Measurements from ENCODE around the gene ADI1. TPM values are rescaled to one million over a fixed set of nuclear protein-coding genes. Genes with fewer than 3 reads are reported as not detected.

Gene ADI1
- total and polyA plus RNA-seq, 2 of the 4 experiments (the other 2 are of a cell fraction) = 43.2 to 46.0 TPM

DNA sequence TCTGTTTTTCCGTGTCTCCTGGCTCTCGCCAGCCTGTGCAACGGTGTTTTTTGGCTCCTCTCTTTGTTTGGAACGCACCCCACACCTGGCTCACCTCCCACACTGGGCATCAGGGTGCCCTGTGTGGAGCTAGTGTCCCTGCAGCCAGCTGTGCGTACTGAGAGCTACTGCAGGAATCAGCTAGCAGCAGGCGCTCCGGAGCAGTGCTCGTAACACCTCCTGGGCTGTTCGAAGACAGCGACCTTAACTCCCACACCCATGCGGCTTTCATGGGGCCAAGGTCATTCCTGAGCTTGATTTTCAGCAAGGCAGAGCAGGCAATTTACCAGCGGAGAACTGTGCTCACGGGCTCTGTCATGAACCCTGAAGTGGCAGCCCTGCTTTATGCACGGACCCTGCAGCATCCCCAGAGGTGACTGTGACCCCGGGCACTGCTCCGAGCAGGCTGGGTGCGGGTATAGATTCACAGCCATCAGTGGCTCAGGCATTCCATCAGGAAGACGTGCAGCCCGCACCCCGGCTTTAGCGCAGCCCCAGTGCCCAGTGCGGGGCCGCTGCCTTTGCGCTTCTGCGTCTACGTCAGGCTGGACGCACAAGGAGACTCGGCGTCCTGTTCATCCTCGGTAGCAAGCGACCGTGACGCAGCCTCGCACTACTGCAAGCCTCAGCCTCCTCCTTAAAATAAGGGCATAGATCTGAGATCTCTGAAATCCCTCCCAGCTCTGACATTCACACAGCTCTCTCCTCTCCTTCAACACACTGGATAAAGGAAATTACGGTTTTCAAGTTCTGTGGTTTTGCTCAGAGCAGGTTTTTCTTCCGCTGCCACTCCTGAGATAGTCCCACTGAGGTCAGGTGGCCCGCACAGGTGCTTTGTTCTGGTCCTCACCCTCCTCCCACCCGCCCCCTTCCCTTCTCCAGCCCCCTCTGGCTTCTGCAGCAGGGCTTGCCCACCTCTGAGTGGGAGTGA, 58.2 kb downstream of the ADI1 start:
- ATAC-seq (ENCODE audit: low read depth) = no peak
- H3K23ac ChIP-seq (ENCODE audit: low read depth, low read length) = no peak overlapping the region
- no peak overlapping the region for H3K56ac ChIP-seq (ENCODE audit: extremely low read depth, insufficient read depth, low read length)
- no peak overlapping the region for H3K4me2 ChIP-seq (ENCODE audit: low read depth, low read length)
- 91% methylated on average over 21 of the region's 38 CpGs; no CpG with 5 or more reads in 1 of the 2 experiments for WGBS, 2 experiments (ENCODE audit: extremely low coverage in 2 of 2, insufficient read length in 1 of 2)
- dilution Hi-C loops (cut with HindIII; ENCODE audit: low sequenced_read_pairs, unreplicated experiment) (no loop called here), in situ Hi-C loops (cut with MboI; ENCODE audit: low sequenced_read_pairs) (no loop called here), intact Hi-C loops (cut with micrococcal nuclease) (no loop called here)
- no peak overlapping the region for H4K5ac ChIP-seq (ENCODE audit: low read depth, low read length)
- no peak overlapping the region for H2AK9ac ChIP-seq (replicated peaks; ENCODE audit: low read depth, low read length, poor library complexity)
- POLR2A ChIA-PET (ENCODE audit: unreplicated experiment) = no interaction called here
- CTCF ChIA-PET = interaction anchor here (1.8 kb wide), 1 partner anchor 9 kb away, joined by 14 read pairs; no protein-coding TSS in a partner anchor
- peaks cover 7% of the 10 kb centered on the region for H3K4me1 ChIP-seq (ENCODE audit: control insufficient read depth, insufficient read depth, low read length)
- no peak overlapping the region for H2BK120ac ChIP-seq (ENCODE audit: low read depth, low read length)
- H3K36me3 ChIP-seq (ENCODE audit: control insufficient read depth, insufficient read depth, low read length) = peaks cover 26% of the 10 kb centered on the region
- H4K91ac ChIP-seq (ENCODE audit: insufficient read depth, low read depth, low read length) = no peak overlapping the region
- no TSS peak for BruUV-seq (replicated peaks)
- no peaks in the 10 kb centered on the region for H3K27me3 ChIP-seq (ENCODE audit: control insufficient read depth, insufficient read depth, low read length)
- peaks cover 1% of the 10 kb centered on the region; the same call in 1 of the 2 replicates for H3K9me1 ChIP-seq (ENCODE audit: insufficient read depth, low read length)
- no peak overlapping the region for H2BK5ac ChIP-seq (ENCODE audit: low read depth, low read length, poor library complexity, severe bottlenecking)
- H3K27ac ChIP-seq (ENCODE audit: insufficient read depth, low read length) = no peak overlapping the region
- no peak overlapping the region for H3K4ac ChIP-seq (ENCODE audit: low read depth, low read length)
- no peaks in the 10 kb centered on the region for H3K9me3 ChIP-seq (ENCODE audit: control insufficient read depth, insufficient read depth, low read length)
- H2AFZ ChIP-seq (replicated peaks; ENCODE audit: low read length, poor library complexity) = no peak overlapping the region
- no peak overlapping the region for H2BK15ac ChIP-seq (ENCODE audit: low read depth, low read length)
- no peak overlapping the region for H3K14ac ChIP-seq (replicated peaks; ENCODE audit: low read depth, low read length)
- no peak overlapping the region for H3K4me3 ChIP-seq (ENCODE audit: insufficient read depth, low read depth, low read length)
- no peak overlapping the region for H3K9ac ChIP-seq (ENCODE audit: low read depth, low read length)
- H2AK5ac ChIP-seq (ENCODE audit: low read depth, low read length) = no peak overlapping the region
- H4K20me1 ChIP-seq (ENCODE audit: insufficient read depth, low read length) = no peaks in the 10 kb centered on the region
- no peak overlapping the region for H3K18ac ChIP-seq (ENCODE audit: low read depth, low read length)
- H3K79me1 ChIP-seq (ENCODE audit: low read depth in 1 of 2, low read length in 2 of 2) = peaks cover 0 to 5% of the 10 kb centered on the region in 2 experiments; a peak in 2 of 4 replicates
- no peak overlapping the region for H2BK20ac ChIP-seq (ENCODE audit: low read depth, low read length)
- H4K8ac ChIP-seq (ENCODE audit: low read depth in 2 of 2, low read length in 2 of 2) = no peak overlapping the region
- TF ChIP-seq RFX5 (IDR thresholded peaks at IDR 0.05; ENCODE audit: low read depth, low read length) = no peak
- no peak for TF ChIP-seq BHLHE40 (IDR thresholded peaks at IDR 0.05; ENCODE audit: low read depth, low read length)
- TF ChIP-seq FOS (IDR thresholded peaks at IDR 0.05; ENCODE audit: low read depth, low read length) = no peak
- TF ChIP-seq NFE2L2 (IDR thresholded peaks at IDR 0.05; ENCODE audit: low read depth, low read length) = no peak
- no peak for TF ChIP-seq CHD1 (IDR thresholded peaks at IDR 0.05; ENCODE audit: low read depth, low read length)
- TF ChIP-seq, protein P1, sequence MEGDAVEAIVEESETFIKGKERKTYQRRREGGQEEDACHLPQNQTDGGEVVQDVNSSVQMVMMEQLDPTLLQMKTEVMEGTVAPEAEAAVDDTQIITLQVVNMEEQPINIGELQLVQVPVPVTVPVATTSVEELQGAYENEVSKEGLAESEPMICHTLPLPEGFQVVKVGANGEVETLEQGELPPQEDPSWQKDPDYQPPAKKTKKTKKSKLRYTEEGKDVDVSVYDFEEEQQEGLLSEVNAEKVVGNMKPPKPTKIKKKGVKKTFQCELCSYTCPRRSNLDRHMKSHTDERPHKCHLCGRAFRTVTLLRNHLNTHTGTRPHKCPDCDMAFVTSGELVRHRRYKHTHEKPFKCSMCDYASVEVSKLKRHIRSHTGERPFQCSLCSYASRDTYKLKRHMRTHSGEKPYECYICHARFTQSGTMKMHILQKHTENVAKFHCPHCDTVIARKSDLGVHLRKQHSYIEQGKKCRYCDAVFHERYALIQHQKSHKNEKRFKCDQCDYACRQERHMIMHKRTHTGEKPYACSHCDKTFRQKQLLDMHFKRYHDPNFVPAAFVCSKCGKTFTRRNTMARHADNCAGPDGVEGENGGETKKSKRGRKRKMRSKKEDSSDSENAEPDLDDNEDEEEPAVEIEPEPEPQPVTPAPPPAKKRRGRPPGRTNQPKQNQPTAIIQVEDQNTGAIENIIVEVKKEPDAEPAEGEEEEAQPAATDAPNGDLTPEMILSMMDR (conservative IDR thresholded peaks at IDR 0.05; ENCODE audit: low read depth, low read length) = no peak
- TF ChIP-seq, protein P2, sequence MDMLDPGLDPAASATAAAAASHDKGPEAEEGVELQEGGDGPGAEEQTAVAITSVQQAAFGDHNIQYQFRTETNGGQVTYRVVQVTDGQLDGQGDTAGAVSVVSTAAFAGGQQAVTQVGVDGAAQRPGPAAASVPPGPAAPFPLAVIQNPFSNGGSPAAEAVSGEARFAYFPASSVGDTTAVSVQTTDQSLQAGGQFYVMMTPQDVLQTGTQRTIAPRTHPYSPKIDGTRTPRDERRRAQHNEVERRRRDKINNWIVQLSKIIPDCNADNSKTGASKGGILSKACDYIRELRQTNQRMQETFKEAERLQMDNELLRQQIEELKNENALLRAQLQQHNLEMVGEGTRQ (IDR thresholded peaks at IDR 0.05; ENCODE audit: low read depth, low read length) = no peak
- no peak for TF ChIP-seq MXI1 (IDR thresholded peaks at IDR 0.05; ENCODE audit: borderline replicate concordance, low read depth, low read length)
- TF ChIP-seq MAZ (IDR thresholded peaks at IDR 0.05; ENCODE audit: borderline replicate concordance, low read depth, low read length) = no peak
- TF ChIP-seq POLR2A (IDR thresholded peaks at IDR 0.05; ENCODE audit: low read depth, low read length) = no peak
- DNase-seq = no peak

All from IMR-90 (cell line).